C4-2B (cell line): ENCODE measurements around the gene MTURN.

Experiments used
- ZFX ChIP-seq: fragments of 450-650 bp; IDR thresholded peaks from 2 replicates; pipeline ENCODE4 v1.6.1; 2017
- TF ChIP-seq, protein P1 (sequence below): fragments of 450-650 bp; conservative IDR thresholded peaks from 2 replicates; pipeline ENCODE4 v1.5.1; 2017; ENCODE audit warnings: mild to moderate bottlenecking

DNA sequence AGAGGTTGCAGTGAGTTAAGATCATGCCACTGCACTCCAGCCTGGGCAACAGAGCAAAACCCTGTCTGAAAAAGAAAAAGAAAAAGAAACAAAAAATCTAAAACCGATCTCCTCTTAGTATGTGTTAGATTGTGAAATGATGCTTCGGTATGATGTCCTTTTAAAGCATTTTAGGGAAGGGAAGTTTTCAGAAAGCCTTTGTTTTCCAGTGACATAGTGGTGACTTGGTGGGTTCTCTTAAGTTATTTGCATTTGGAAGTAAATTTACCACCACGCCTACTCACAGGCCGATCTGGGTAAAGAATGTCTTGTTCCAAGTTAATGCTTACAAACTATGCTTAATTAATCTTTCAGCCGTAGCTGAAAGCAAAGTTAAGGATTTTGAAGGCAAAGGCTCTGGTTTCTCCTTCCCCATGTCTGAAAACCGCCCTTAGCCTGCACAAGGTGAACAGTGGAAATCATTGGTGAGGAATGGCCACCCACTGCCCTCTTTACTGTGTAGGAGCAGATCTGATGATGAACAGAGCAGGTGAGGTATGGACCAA is 10.7 kb downstream of the MTURN start:
- TF ChIP-seq, protein P1, sequence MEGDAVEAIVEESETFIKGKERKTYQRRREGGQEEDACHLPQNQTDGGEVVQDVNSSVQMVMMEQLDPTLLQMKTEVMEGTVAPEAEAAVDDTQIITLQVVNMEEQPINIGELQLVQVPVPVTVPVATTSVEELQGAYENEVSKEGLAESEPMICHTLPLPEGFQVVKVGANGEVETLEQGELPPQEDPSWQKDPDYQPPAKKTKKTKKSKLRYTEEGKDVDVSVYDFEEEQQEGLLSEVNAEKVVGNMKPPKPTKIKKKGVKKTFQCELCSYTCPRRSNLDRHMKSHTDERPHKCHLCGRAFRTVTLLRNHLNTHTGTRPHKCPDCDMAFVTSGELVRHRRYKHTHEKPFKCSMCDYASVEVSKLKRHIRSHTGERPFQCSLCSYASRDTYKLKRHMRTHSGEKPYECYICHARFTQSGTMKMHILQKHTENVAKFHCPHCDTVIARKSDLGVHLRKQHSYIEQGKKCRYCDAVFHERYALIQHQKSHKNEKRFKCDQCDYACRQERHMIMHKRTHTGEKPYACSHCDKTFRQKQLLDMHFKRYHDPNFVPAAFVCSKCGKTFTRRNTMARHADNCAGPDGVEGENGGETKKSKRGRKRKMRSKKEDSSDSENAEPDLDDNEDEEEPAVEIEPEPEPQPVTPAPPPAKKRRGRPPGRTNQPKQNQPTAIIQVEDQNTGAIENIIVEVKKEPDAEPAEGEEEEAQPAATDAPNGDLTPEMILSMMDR: no peak
- no peak for TF ChIP-seq ZFX
